ENCODE results near the gene BTBD3.

DNA sequence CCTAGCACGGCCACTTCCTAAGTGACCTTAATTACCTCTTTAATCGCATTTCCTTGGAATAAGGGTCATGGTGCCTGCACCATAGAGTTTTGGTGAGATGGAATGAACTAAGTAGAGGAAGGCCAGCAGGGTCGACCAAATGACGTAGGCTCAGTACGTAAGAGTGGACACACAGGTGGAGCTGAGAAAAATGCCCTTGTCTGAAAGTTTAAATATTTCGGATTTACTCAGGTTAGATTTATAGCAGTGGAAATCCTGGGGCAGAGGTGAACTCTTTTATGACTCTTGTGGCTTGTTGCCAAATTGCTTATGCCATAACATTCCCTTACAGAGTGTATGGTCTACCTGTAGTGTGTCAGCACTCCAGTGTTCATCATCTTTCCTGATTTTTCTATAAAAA is 23.6 kb upstream of the BTBD3 start:
- TF ChIP-seq POLR2A (IDR thresholded peaks at IDR 0.05): no peak
- TF ChIP-seq, protein P1, sequence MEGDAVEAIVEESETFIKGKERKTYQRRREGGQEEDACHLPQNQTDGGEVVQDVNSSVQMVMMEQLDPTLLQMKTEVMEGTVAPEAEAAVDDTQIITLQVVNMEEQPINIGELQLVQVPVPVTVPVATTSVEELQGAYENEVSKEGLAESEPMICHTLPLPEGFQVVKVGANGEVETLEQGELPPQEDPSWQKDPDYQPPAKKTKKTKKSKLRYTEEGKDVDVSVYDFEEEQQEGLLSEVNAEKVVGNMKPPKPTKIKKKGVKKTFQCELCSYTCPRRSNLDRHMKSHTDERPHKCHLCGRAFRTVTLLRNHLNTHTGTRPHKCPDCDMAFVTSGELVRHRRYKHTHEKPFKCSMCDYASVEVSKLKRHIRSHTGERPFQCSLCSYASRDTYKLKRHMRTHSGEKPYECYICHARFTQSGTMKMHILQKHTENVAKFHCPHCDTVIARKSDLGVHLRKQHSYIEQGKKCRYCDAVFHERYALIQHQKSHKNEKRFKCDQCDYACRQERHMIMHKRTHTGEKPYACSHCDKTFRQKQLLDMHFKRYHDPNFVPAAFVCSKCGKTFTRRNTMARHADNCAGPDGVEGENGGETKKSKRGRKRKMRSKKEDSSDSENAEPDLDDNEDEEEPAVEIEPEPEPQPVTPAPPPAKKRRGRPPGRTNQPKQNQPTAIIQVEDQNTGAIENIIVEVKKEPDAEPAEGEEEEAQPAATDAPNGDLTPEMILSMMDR (IDR thresholded peaks at IDR 0.05): no peak

Data from adrenal gland (tissue), 5 donors.